ENCODE measurements around the gene SHC4. TPM values are rescaled to one million over a fixed set of nuclear protein-coding genes. Genes with fewer than 3 reads are reported as not detected.
"Not testable (repeated sequence)": the region's sequence is repeated elsewhere in the genome, so short reads cannot be mapped to it uniquely, and the experiment has no call there.

Gene SHC4
- total RNA-seq, 1 donor from 2014 or later, result 2.2 TPM

DNA sequence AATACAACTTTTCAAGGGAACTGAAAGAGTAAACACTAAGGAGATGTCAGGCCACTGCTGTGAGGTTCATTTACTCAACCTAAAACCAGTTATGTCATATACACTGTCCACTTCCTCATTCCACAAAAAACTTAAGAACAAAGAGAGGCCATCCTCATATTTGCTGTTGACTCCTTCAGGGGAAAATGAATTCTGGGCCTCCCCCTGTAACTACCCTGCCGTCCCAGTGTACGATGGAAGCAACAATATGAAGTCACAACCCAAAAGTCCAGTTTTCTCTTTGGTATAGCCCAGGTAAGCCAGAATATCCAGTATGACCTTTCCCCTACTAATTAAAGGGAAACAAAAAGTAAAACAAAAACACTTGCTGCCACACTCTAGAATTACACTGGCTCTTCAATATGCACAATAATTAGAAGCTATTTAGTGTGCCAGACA lies 169.0 kb downstream of the SHC4 start:
- no peak overlapping the region for H3K4me2 ChIP-seq
- H3K4me1 ChIP-seq, result peaks cover 32% of the 10 kb centered on the region
- H3K4me3 ChIP-seq, result no peak overlapping the region
- no peaks in the 10 kb centered on the region for H3K9me3 ChIP-seq (ENCODE audit: low read depth)
- no peak overlapping the region for H3K4me3 Mint-ChIP-seq
- H3K79me2 ChIP-seq (ENCODE audit: low read depth), result peaks cover 18% of the 10 kb centered on the region
- no peaks in the 10 kb centered on the region for H3K27me3 ChIP-seq
- no peak overlapping the region for H3K9ac ChIP-seq
- H3K4me1 Mint-ChIP-seq, result peaks cover 15% of the 10 kb centered on the region
- H3K27me3 Mint-ChIP-seq (ENCODE audit: insufficient read depth, low read depth), result no peaks in the 10 kb centered on the region
- no peak overlapping the region for H3K27ac Mint-ChIP-seq
- no peaks in the 10 kb centered on the region for H4K20me1 ChIP-seq (ENCODE audit: low read depth)
- no peaks in the 10 kb centered on the region for H3K9me3 Mint-ChIP-seq
- H3K36me3 Mint-ChIP-seq, result peaks cover 16% of the 10 kb centered on the region
- H2AFZ ChIP-seq (replicated peaks), result no peak overlapping the region
- no peak for DNase-seq (ENCODE audit: low spot score)
- TF ChIP-seq, protein P1, sequence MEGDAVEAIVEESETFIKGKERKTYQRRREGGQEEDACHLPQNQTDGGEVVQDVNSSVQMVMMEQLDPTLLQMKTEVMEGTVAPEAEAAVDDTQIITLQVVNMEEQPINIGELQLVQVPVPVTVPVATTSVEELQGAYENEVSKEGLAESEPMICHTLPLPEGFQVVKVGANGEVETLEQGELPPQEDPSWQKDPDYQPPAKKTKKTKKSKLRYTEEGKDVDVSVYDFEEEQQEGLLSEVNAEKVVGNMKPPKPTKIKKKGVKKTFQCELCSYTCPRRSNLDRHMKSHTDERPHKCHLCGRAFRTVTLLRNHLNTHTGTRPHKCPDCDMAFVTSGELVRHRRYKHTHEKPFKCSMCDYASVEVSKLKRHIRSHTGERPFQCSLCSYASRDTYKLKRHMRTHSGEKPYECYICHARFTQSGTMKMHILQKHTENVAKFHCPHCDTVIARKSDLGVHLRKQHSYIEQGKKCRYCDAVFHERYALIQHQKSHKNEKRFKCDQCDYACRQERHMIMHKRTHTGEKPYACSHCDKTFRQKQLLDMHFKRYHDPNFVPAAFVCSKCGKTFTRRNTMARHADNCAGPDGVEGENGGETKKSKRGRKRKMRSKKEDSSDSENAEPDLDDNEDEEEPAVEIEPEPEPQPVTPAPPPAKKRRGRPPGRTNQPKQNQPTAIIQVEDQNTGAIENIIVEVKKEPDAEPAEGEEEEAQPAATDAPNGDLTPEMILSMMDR (IDR thresholded peaks at IDR 0.05), result no peak
- TF ChIP-seq EZH2 (IDR thresholded peaks at IDR 0.05) (no peak), EZH2phosphoT487 (IDR thresholded peaks at IDR 0.05) (no peak)
- no peak overlapping the region for H3K27ac ChIP-seq
- H3F3A ChIP-seq (ENCODE audit: low read depth), result peaks cover 6% of the 10 kb centered on the region
- peaks cover 19% of the 10 kb centered on the region for H3K36me3 ChIP-seq

DNA sequence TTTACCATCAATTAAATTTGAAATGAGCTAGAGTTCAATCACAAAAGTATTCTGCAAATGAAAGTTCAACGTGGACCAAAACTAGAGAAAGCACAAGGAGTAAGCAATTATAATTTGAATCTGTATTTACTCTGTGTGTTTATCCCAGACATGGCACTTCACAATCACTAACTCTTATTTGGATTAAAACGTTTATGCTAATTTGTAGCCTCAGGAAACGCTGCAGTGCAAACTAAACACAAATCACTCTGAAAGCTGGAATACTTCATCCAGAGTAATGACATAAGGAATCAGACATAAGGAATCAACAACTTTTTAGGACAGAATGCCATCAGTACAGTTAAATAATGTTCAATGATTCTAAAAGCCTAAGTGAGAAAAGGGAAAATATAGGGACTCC lies 171.3 kb downstream of the SHC4 start:
- Histone ChIP-seq H3K4me3 (no peak overlapping the region), H3K27me3 (no peaks in the 10 kb centered on the region), H3K4me1 (peaks cover 15% of the 10 kb centered on the region), H4K20me1 (ENCODE audit: low read depth) (no peaks in the 10 kb centered on the region), H3K79me2 (ENCODE audit: low read depth) (no peaks in the 10 kb centered on the region), H3K27ac (no peak overlapping the region), H3F3A (ENCODE audit: low read depth) (no peaks in the 10 kb centered on the region), H3K4me2 (no peak overlapping the region), H3K9me3 (ENCODE audit: low read depth) (no peaks in the 10 kb centered on the region), H3K9ac (no peak overlapping the region), H3K36me3 (peaks cover 24% of the 10 kb centered on the region), H2AFZ (replicated peaks) (no peak overlapping the region)
- H3K36me3 Mint-ChIP-seq, result peaks cover 25% of the 10 kb centered on the region
- no peaks in the 10 kb centered on the region for H3K9me3 Mint-ChIP-seq
- no peak overlapping the region for H3K27ac Mint-ChIP-seq
- H3K27me3 Mint-ChIP-seq (ENCODE audit: insufficient read depth, low read depth), result no peaks in the 10 kb centered on the region
- no peak for TF ChIP-seq EZH2phosphoT487 (IDR thresholded peaks at IDR 0.05)
- no peak for TF ChIP-seq EZH2 (IDR thresholded peaks at IDR 0.05)
- TF ChIP-seq, protein P1 (IDR thresholded peaks at IDR 0.05), result no peak
- H3K4me3 Mint-ChIP-seq, result no peak overlapping the region
- no peak for DNase-seq (ENCODE audit: low spot score)
- peaks cover 2% of the 10 kb centered on the region for H3K4me1 Mint-ChIP-seq

DNA sequence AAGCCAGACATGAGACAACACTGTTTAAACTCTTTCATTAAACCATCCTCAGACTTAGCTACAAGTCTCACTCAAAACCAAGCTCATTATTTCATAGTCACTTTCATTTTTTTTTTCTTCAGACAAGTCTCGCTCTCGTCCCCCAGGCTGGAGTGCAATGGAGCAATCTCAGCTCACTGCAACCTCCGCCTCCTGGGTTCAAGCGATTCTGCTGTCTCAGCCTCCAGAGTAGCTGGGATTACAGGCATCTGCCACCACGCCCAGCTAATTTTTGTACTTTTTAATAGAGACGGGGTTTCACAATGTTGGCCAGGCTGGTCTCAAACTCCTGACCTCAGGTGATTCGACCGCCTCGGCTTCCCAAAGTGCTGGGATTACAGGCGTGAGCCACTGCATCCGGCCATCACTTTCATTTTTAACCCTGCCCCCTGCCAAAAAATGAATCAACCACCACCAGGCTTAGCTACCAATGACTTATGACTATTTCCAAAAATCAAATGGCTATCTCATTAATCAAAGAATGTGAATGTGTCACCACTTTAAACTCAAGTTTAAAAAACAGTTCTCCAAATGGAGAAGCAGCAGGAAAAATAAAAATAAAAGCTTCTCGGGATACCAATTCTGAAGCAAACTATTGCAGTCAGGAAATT lies 173.1 kb downstream of the SHC4 start:
- H3K27ac Mint-ChIP-seq; H3K4me3 Mint-ChIP-seq; H3K4me3 ChIP-seq; H3K9me3 ChIP-seq (ENCODE audit: low read depth); H3K27me3 Mint-ChIP-seq (ENCODE audit: insufficient read depth, low read depth); H3K27me3 ChIP-seq; DNase-seq (ENCODE audit: low spot score); H3K79me2 ChIP-seq (ENCODE audit: low read depth); H4K20me1 ChIP-seq (ENCODE audit: low read depth); H3K9me3 Mint-ChIP-seq; H3F3A ChIP-seq (ENCODE audit: low read depth); H3K4me2 ChIP-seq; H3K4me1 ChIP-seq; H2AFZ ChIP-seq (replicated peaks); H3K9ac ChIP-seq; H3K4me1 Mint-ChIP-seq; H3K27ac ChIP-seq: not testable (repeated sequence)
- peaks cover 24% of the 10 kb centered on the region for H3K36me3 ChIP-seq
- peaks cover 24% of the 10 kb centered on the region for H3K36me3 Mint-ChIP-seq

DNA sequence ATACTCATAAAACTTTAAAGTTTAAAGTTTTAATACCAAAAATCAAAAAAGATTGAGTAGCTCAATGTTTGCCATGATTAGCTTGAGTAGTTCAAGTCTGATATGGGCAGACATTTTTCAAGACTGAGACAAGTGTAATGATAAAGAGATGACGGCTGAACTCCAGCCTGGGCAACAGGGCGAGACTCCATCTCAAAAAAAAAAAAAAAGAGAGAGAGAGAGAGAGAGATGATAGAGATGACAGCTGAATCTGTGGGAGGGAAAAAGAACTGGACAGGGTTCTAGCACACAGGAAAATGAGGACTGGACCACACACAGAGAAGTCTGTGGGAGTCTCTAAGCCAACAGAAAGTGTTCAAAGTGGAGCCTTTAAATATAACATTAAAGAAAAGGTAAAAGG lies 178.0 kb downstream of the SHC4 start:
- no peak overlapping the region for H3K4me3 ChIP-seq
- no peaks in the 10 kb centered on the region for H3K27me3 ChIP-seq
- no peaks in the 10 kb centered on the region for H3K27me3 Mint-ChIP-seq (ENCODE audit: insufficient read depth, low read depth)
- H3K27ac ChIP-seq, result no peak overlapping the region
- no peaks in the 10 kb centered on the region for H3K4me1 Mint-ChIP-seq
- TF ChIP-seq, protein P1 (IDR thresholded peaks at IDR 0.05), result no peak
- TF ChIP-seq EZH2 (IDR thresholded peaks at IDR 0.05), result no peak
- no peak for TF ChIP-seq EZH2phosphoT487 (IDR thresholded peaks at IDR 0.05)
- H3K36me3 Mint-ChIP-seq, result peaks cover 28% of the 10 kb centered on the region
- H2AFZ ChIP-seq (replicated peaks), result no peak overlapping the region
- H3K36me3 ChIP-seq, result peaks cover 13% of the 10 kb centered on the region
- H3K9me3 Mint-ChIP-seq, result no peaks in the 10 kb centered on the region
- no peaks in the 10 kb centered on the region for H4K20me1 ChIP-seq (ENCODE audit: low read depth)
- H3K9me3 ChIP-seq (ENCODE audit: low read depth), result no peaks in the 10 kb centered on the region
- no peaks in the 10 kb centered on the region for H3K79me2 ChIP-seq (ENCODE audit: low read depth)
- H3K4me2 ChIP-seq, result no peak overlapping the region
- H3K4me3 Mint-ChIP-seq, result no peak overlapping the region
- H3K4me1 ChIP-seq, result peaks cover 6% of the 10 kb centered on the region
- no peak for DNase-seq (ENCODE audit: low spot score)
- no peak overlapping the region for H3K27ac Mint-ChIP-seq
- H3F3A ChIP-seq (ENCODE audit: low read depth), result no peaks in the 10 kb centered on the region
- H3K9ac ChIP-seq, result no peak overlapping the region
